Bronchial epithelial cell (primary cell): ENCODE results near the gene CCM2. TPM values are rescaled to one million over a fixed set of nuclear protein-coding genes. Genes with fewer than 3 reads are reported as not detected.
A peak's percentile ranks its signal among the peaks of the same experiment; 100 is the strongest.

ENCODE experiments used
- DNase-seq: peaks from one replicate; pipeline ENCODE4 v3.0.0-alpha.2; 2010; ENCODE audit warnings: low read depth
- FAIRE-seq: peaks from 2 replicates; lab custom pipeline; 2011; peaks lifted over from hg19 to GRCh38; lab: Jason Lieb, UNC
- H3K27me3 ChIP-seq: 2 replicates; pipeline ENCODE4 v1.5.1; 2011; ENCODE audit warnings: low read length; ENCODE audit not compliant: control insufficient read depth, insufficient read depth
- H3K36me3 ChIP-seq: 2 replicates; pipeline ENCODE4 v1.5.1; 2011; ENCODE audit warnings: low read length; ENCODE audit not compliant: control insufficient read depth, insufficient read depth
- H3K4me3 ChIP-seq: 2 replicates; pipeline ENCODE4 v1.5.1; 2011; ENCODE audit warnings: mild to moderate bottlenecking, low read depth, low read length, control low read depth
- total RNA-seq: library from RNA; depleted of rRNA; stranded (reverse); fragments of >200 nt; gene quantifications from 2 replicates; pipeline ENCODE4 v1.2.1, GENCODE V29; 2014
- TF ChIP-seq, protein P1 (sequence below): IDR thresholded peaks from 2 replicates; pipeline ENCODE4 v1.5.1; 2011; ENCODE audit warnings: mild to moderate bottlenecking, moderate library complexity, low read length, control low read depth, inconsistent platforms; ENCODE audit not compliant: insufficient read depth, severe bottlenecking

Gene CCM2
- total RNA-seq, 1 donor from 2014 or later, result 45.0 TPM

DNA sequence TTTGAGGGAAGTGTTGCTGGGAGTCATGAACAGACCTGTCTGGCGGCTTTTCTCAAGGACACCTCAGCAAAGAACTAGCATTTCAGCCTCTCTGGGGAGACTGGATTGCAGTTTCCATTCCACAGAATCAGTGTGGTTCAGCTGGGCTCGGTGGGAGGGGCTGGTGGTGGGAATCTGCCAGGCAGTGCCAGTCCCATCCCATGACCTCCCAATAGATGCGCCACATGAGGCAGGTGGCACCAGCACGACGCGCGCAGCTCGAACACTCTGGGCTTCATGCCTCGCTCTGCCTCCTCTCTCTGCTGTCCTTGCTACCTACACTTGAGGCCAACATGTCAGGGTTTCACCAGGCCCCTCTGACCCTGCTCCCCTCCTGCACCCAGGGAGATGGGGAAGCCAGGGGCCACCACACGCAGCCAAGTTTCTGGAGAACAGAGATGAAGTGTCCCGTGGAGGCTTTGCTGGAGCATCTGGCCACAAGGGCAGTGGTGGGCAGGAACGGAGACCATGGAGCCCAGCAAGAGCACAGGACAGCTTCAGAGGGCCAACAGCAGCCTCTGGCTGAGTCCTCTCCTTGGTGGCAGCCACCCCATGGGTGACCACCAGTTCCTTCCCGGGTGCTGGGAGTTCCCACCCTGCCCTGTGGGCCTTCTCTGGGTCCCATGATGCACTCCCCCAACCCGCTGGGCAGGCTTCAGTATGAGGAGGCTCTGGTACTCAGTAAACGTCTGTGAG is 86.5 kb downstream of the CCM2 start:
- no peak overlapping the region for H3K4me3 ChIP-seq
- FAIRE-seq, result no peak
- no peaks in the 10 kb centered on the region for H3K27me3 ChIP-seq
- H3K36me3 ChIP-seq, result no peaks in the 10 kb centered on the region
- no peak for DNase-seq
- TF ChIP-seq, protein P1, sequence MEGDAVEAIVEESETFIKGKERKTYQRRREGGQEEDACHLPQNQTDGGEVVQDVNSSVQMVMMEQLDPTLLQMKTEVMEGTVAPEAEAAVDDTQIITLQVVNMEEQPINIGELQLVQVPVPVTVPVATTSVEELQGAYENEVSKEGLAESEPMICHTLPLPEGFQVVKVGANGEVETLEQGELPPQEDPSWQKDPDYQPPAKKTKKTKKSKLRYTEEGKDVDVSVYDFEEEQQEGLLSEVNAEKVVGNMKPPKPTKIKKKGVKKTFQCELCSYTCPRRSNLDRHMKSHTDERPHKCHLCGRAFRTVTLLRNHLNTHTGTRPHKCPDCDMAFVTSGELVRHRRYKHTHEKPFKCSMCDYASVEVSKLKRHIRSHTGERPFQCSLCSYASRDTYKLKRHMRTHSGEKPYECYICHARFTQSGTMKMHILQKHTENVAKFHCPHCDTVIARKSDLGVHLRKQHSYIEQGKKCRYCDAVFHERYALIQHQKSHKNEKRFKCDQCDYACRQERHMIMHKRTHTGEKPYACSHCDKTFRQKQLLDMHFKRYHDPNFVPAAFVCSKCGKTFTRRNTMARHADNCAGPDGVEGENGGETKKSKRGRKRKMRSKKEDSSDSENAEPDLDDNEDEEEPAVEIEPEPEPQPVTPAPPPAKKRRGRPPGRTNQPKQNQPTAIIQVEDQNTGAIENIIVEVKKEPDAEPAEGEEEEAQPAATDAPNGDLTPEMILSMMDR, result no peak

DNA sequence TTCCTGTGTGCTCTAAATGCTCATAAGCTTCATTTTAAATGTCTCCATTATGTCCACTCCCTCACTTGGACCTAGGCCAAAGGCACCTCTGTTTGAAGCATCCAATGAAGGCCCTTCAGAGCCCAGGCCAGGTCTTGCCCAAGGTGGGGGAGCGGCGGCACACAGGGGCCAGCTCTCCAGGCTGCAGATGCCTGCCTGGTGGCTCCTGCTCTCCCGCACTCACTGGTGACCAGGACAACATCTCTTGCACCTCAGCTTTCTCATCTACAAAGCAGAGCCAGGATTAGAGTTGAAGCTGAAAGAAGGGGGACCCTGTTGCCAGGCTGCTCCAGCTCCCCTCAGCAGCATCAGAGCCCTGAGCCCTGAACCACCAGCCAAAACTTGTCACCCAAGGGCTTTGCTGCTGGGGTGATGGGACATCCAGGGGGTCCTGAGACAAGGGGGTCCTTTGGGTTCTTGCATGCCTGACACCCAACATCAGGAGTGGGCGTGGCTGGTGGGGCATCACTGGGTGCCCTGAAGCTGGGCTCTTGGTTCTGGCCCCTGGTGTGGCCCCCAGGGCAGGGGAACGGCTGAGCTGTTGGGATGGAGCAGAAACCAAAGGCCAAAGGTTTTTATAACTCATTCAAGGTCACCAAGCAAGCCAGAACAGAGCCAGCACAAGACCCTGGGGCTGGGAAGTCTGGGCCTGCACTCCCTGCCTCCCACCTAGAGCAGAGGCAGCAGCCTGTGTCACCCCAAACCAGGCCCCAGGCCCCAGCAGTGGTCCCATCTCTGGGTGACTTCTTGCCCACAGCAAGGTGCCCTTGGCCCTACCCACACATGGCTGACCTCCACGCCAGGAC is 87.5 kb downstream of the CCM2 start:
- FAIRE-seq (no peak), DNase-seq (no peak)
- Histone ChIP-seq H3K27me3 (no peaks in the 10 kb centered on the region), H3K36me3 (no peaks in the 10 kb centered on the region), H3K4me3 (no peak overlapping the region)
- TF ChIP-seq, protein P1, result no peak

DNA sequence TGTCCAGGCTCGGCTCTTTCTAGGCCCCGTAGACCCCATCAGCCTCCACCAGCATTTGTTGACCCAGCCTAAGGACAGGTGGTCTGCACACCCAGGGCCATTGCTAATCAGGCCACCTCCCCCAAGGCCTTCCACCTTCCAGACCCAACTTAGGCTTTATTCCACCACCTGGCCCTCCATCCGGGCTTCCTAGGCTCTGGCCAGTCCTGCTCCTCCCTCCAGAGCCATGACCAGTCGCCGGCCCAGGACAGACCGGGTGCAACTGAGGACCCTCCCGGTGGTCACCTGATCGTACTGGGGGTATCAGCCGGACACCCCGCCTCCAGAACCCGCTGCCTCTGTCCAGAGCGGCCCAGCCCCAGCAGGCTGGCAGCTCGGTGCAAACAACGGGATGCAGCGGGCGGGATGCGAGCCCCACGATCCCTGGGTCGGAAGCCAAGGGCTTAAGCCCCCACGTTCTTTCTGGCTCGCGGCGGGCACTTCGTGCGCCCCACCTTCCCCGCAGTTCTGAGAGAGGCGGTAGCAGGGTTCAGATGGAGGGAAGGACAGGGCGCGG is 88.2 kb downstream of the CCM2 start:
- FAIRE-seq (no peak), DNase-seq (no peak)
- Histone ChIP-seq H3K27me3 (no peaks in the 10 kb centered on the region), H3K4me3 (no peak overlapping the region), H3K36me3 (no peaks in the 10 kb centered on the region)
- TF ChIP-seq, protein P1, result no peak

DNA sequence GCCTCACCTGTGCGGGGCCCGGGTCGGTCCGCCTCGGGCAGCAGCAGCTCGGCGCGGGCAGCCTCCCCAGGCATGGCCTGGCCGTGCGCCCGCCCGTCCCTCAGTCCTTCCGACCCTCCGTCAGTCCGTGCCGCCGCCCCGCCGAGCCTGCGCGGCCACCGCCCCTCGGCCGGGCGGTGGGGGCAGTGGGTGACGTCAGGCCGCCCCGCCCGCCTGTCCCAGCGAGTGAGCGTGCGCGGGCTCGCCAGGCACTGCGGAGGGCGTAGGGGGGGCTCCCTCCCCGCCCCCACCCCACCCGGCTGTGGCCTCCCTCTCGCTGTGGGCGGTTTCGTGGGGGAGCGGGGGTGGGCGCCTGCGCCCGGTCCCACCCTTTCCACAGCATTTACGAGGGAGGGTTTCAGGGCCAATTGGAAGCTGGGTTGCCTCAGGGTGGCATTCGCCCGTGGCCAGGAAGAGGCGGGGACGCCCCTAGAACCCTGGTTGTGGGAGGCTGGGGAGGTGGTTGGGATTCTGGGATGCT is 88.9 kb downstream of the CCM2 start, which contains the start of gene NACAD:
NACAD (minus strand) TSS at position 149 of the 520 bp plus-strand sequence; CDS start at position 74, 75 bp downstream.
- TF ChIP-seq, protein P1, result no peak
- DNase-seq (no peak), FAIRE-seq (no peak)
- Histone ChIP-seq H3K36me3 (no peaks in the 10 kb centered on the region), H3K4me3 (peak within 1 kb of the TSS; percentile 18), H3K27me3 (no peaks in the 10 kb centered on the region)

DNA sequence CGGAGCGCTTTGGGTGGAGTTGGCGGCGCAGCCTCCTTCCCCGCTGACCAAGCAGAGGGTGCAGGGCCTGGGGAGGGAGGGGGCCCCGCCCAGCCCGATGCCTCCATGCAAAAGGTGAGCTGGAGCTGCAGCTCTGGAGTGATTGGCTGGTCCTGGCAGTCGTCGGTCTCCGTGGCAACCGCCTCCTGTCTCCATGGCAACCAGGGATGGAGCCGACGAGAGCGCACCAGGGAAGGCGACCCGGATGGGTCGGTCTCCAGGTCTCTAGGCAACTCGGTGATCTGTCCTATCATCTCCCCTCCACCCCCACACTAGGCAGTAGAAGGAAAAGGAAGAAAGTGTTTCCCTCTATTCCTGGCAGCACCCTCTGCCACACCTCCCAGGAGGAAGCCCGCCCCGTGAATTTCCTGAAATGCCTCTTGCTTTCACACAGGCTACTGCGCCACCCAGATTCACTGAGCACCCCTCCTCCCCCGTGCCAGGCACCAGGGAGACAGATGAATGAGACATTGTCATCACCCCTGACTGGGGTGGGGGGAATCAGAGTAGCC is 89.4 kb downstream of the CCM2 start:
- Histone ChIP-seq H3K4me3 (peak overlapping the region; percentile 18), H3K36me3 (no peaks in the 10 kb centered on the region), H3K27me3 (no peaks in the 10 kb centered on the region)
- DNase-seq, result peak; percentile 55
- FAIRE-seq, result no peak
- TF ChIP-seq, protein P1, result no peak
